Measurements from ENCODE around the gene ATP13A5.

- TF ChIP-seq CTCF (IDR thresholded peaks at IDR 0.05; ENCODE audit: low read depth, low read length, poor library complexity, severe bottlenecking), result no peak
- TF ChIP-seq EZH2phosphoT487 (IDR thresholded peaks at IDR 0.05; ENCODE audit: borderline replicate concordance, low read length), result no peak
These were observed 29.9 kb downstream of the ATP13A5 start for GRCh38 chr3:193348686-193349085.

Measured in DOHH2 (cell line).